T follicular helper cell (primary cell): ENCODE results near the gene CDS2.

ENCODE experiments used
- DNase-seq: peaks from one replicate; pipeline ENCODE4 v3.0.0-alpha.2; 2020; ENCODE audit warnings: low read depth

The CDS2 gene

DNA sequence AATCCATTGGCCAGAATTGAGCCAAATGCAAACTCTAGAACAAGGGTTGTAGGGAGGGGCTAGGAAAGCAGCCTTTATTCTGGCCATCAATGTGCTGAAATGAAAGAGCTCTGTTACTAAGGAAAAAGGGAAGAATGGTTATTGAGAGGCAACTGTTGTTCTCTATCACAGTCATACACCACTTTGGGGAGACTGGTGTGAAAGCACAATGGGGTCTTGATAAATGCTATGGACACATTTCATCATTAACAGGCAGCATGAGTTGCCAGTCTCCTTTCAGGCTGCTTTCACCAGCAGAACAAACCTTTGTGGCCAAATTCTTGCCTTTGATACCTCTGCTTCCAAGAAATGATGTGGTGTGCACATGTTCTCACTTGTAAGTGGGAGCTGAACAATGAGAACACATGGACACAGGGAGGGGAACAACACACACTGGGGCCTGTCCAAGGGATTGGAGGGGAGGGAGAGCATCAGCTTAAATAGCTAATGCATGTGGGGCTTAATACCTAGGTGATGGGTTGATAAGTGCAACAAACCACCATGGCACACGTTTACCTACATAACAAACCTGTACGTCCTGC lies 86.2 kb downstream of the CDS2 start:
- no peak for DNase-seq

DNA sequence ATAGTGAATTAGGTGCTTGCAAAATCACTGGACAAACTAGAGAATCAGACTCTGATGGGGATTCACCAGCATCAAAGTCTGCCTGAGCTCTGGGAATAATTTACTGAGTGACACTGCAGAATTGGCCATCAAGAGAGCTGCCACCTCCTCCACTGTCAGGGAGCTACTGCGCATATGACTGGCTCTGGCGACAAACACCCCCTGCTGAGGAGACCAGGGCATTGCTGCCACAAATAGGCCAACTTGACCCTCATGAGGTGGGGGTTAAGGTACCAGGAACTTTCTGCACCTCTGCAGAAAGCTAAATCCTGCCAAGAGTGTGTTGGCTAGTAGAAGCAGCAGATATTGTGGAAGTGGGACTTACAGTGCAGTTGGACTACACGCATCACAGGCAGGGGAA lies 88.0 kb downstream of the CDS2 start:
- DNase-seq = no peak

DNA sequence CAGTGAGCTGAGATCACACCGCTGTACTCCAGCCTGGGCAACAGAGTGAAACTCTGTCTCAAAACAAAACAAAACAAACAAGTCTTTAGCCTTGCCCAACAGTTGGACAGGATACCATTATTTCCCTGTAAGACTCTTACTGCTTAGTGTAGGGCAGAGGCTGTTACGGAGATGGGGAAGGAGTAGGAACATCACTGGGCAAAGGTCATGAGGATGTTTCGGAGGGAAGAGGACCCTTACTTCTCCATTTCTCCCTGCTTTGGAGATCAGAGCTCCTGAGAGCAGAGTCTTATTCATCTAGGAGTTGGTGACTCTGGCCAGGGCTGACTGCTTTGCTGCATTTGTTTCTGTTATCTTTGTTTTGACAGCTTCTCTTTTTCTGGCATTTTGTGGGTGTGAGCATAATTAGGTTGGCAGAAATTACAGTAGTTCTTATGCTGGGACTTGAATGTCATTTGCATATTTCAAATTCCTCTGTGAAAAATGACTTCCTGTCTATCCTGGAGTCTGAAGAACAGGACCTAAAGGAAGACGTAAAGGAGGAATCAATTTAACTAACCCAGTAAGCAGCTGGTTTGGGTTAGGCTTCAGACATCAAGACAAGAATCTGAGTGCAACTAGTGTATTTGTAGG lies 89.0 kb downstream of the CDS2 start:
- no peak for DNase-seq

DNA sequence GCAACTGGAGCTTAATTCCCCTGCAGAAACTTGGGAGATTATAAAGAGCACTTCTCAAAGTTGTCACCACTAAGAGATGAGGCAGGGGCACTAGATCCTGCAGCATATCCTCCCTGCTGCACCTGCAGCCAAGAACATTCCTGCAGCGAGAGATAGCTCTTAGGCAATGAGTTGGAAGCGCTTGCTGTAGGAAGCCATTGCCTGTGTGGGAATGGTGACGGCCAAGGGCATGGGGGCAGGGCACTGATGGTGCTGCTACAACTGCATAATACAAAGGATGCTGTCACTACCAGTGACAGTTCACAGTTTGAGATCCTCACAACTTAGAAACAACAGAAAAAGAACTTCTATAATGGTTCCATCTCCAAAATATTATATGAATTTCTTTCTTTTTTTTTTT lies 89.9 kb downstream of the CDS2 start:
- DNase-seq = no peak

DNA sequence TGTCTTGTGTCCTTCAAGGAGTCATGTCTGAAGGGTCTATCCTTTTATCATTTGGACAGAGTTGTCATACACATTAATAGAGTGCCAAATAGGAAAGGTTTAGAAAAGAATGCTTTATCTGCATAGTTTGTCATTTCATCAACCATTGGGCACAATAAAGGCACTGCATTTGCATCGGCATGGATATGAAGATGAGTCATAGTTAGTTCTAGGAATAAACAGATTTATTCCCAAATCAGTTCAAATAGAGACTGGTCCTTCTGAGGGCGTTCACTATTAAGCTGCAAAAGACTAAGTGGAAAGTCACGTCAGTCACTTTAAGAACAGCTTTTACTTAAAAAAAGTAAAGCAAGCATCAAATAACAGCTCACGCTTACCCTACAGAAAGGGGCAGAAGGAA lies 90.8 kb downstream of the CDS2 start:
- no peak for DNase-seq

DNA sequence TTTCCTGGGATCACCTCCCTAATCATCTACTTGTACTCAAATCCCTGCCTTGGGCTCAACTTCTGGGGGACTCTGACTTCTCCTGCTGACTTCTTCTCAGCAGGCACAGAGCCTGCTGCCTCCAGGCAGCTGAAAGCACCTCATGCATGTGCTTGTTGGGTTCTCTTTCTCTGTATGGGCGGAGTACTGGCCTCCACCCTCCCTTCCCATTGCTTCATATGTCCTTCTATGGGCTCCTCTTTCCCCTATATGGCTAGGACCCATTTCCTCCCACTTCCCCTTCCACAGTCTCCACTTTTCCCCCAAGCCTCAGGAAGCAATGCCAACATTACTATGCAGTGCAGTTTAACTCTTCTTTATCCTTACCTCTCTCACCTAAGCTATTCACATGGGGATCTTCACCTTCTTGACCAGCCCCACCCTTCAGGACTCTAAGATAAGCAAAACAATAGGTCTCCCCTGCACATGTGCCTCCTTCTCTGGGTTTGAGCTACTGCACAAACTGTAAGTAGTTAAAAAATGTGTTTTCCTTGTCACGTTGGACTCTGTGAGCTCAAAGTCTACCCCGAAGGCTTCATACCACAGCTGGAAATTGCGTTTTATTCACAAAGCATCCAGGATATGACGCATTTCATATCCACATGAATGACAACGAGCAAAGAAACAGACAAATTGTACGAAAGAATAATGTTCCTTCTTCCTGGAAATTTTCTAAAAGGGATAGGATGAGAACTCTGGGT lies 93.7 kb downstream of the CDS2 start:
- DNase-seq = no peak

DNA sequence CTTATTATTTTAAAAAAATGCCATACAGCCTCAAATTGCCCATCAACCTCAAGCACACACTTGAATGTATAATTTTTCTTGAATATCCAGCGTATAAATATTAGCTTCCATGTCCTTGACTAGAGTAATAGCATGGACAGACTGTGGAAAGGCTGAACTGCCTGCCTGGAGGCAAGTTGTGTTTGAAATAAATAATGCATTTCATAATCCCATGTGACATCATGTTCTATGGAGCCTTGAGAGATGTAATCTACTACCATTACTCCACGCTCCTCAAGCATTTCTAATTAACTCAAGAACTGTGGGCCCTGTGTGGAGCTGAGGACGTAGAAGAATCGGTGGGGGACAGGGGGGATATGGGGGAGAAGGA lies 94.2 kb downstream of the CDS2 start:
- no peak for DNase-seq

DNA sequence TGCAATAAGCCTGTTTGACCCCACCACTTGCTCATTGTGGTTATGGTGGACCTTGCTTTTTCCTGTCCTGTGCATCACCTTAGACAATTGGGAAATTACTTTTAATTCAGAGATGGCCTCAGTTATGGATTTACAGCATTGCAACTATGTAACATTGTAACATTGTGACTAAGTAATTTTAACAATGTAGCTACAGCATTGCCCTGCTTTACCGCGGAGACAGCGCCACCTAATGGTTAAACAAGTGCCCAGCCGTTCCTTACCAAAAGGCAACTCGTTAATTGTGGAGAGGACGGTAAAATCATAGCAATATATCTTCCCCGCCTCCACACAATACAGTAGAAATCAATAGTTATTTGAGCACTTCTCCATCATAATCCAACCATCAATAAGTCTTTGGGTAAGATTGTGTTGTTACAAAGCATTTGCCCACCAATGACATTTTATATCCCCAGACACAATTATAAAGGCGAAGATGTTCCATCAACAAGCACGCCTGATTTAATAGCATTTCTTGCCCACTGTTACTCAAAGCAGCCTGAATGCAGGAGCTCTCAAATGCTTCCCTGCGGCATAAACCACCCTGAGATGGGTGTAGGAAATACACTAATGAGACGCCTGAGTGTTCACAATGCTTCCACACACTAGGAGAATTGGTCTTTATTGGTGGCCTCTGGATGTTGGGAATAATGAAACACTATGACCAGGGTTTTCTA lies 96.3 kb downstream of the CDS2 start:
- peak; percentile 25 for DNase-seq

DNA sequence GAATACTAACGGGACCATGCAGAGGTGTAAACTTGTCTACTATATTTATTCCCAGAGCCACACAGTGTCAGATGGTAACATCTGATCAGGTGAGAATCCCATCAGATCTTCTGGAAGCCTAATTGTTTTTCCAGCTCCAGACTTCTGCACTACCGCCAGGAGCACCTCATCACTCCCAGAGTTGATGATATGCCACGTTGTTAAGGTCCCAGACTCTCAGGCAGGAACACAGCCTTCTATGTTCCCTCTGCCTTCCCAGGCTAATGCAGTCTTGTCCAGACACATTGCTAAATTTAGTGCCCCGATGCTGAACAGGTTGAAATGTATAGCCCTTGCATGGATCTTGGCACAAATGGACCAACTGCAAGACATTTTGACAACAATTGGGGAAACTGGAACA lies 103.7 kb downstream of the CDS2 start:
- DNase-seq = no peak

DNA sequence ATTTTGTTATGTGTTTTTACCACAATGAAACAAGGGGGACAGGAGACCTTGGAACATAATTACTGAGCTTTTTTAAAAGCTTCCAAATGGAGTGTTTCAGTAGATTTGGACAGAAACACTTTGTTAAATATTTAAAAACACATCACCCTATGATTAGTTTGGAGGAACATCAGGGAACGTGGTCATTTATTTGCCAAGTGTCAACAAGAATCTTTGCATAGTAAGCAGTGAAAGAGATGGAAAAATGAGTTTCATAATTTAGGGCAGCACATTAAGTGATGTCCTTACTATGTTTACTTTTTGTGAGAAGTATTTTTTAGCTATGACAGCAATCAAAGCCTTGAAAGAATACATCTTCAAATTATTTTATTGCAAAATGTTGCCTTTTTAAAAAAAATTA lies 107.3 kb downstream of the CDS2 start:
- no peak for DNase-seq

DNA sequence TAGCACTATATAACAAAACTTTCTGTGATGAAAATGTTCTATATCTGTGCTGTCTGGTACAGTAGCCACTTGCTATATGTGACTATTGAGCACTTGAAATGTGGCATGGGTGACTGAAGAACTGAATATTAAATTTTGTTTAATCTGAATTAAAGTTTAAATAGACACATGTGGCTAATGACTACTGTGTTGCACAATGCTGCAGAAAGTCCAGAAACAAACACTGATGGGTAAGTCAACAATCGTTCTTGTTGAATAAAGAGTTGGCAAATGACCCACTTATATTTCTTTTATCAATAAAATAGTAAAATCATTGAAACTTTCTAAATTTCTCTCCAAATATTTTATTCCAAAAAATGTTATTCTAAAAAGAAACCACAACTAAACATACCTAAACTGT lies 108.2 kb downstream of the CDS2 start:
- no peak for DNase-seq
